DND-41 (cell line): Measurements from ENCODE around the gene SLC35E2B.

ENCODE experiments used
- ATAC-seq: fragments of 200-7000 bp; cut with Tn5 transposase; 3 replicates; pipeline ENCODE4 v1.9.1; 2021; ENCODE audit warnings: low read depth; ENCODE audit not compliant: insufficient read depth
- DNase-seq: peaks from one replicate; pipeline ENCODE4 v3.0.0-alpha.2; 2020
- H2AFZ ChIP-seq: 2 replicates; pipeline ENCODE4 v1.6.0; 2012; ENCODE audit warnings: low read depth, low read length
- H3K27ac ChIP-seq: 2 replicates; pipeline ENCODE4 v1.5.1; 2012; ENCODE audit warnings: low read length, inconsistent platforms
- H3K27me3 ChIP-seq: fragments of 200-600 bp; sonication (generic); 2 replicates; pipeline ENCODE4 v1.6.0; 2012; ENCODE audit warnings: low read length, mild to moderate bottlenecking, inconsistent platforms; ENCODE audit not compliant: insufficient read depth, poor library complexity
- H3K36me3 ChIP-seq: 2 replicates; pipeline ENCODE4 v1.5.1; 2012; ENCODE audit warnings: low read length, inconsistent platforms; ENCODE audit not compliant: insufficient read depth
- H3K4me1 ChIP-seq: 2 replicates; pipeline ENCODE4 v1.5.1; 2012; ENCODE audit warnings: mild to moderate bottlenecking, low read length; ENCODE audit not compliant: insufficient read depth
- H3K4me2 ChIP-seq: 2 replicates; pipeline ENCODE4 v1.6.0; 2012; ENCODE audit warnings: mild to moderate bottlenecking, moderate library complexity, low read length, inconsistent platforms; ENCODE audit not compliant: insufficient read depth
- H3K4me3 ChIP-seq, 2 experiments: fragments of 200-600 bp in 1 of 2; shearing (Covaris generic) in 1 of 2; 2 replicates each; pipeline ENCODE4 v1.5.1; 2012 to 2016; ENCODE audit warnings: inconsistent platforms in 2 of 2, low read length in 2 of 2, mild to moderate bottlenecking in 2 of 2, low read depth in 1 of 2, moderate library complexity in 1 of 2
- H3K79me2 ChIP-seq: 2 replicates; pipeline ENCODE4 v1.6.0; 2012; ENCODE audit warnings: low read length, inconsistent platforms; ENCODE audit not compliant: insufficient read depth
- H3K9ac ChIP-seq: 2 replicates; pipeline ENCODE4 v1.6.0; 2012; ENCODE audit warnings: low read depth, mild to moderate bottlenecking, inconsistent platforms, low read length, moderate library complexity
- H3K9me3 ChIP-seq: 2 replicates; pipeline ENCODE4 v1.5.1; 2012; ENCODE audit warnings: low read length, moderate library complexity, mild to moderate bottlenecking, inconsistent platforms; ENCODE audit not compliant: insufficient read depth, severe bottlenecking
- H4K20me1 ChIP-seq: 2 replicates; pipeline ENCODE4 v1.6.0; 2012; ENCODE audit warnings: low read length; ENCODE audit not compliant: insufficient read depth
- CTCF ChIP-seq: IDR thresholded peaks from 2 replicates; pipeline ENCODE4 v1.5.1; 2012; ENCODE audit warnings: borderline replicate concordance, low read length, moderate library complexity, mild to moderate bottlenecking; ENCODE audit not compliant: poor library complexity, severe bottlenecking; ENCODE audit errors: extremely low read depth
- EZH2 ChIP-seq: IDR thresholded peaks from 3 replicates; pipeline ENCODE4 v1.6.1; 2012; ENCODE audit warnings: borderline replicate concordance, low read depth, mild to moderate bottlenecking, moderate library complexity, low read length, inconsistent platforms; ENCODE audit not compliant: severe bottlenecking

Gene SLC35E2B

GRCh38 chr1:1623181-1623630, 69.4 kb downstream of the SLC35E2B start:
- H3K9me3 ChIP-seq = no peaks in the 10 kb centered on the region
- no peak overlapping the region for H3K4me3 ChIP-seq
- no peak overlapping the region for H2AFZ ChIP-seq
- peaks cover 6% of the 10 kb centered on the region; the same call in 1 of the 2 replicates for H3K36me3 ChIP-seq
- H3K4me2 ChIP-seq = no peak overlapping the region
- ATAC-seq (no peak), DNase-seq (no peak)
- no peak overlapping the region for H3K9ac ChIP-seq
- H3K27ac ChIP-seq = no peak overlapping the region
- H4K20me1 ChIP-seq = peaks cover 4% of the 10 kb centered on the region
- no peaks in the 10 kb centered on the region for H3K27me3 ChIP-seq
- H3K79me2 ChIP-seq = no peaks in the 10 kb centered on the region
- TF ChIP-seq CTCF = no peak
- no peak for TF ChIP-seq EZH2
- H3K4me1 ChIP-seq = 0 out of 2 replicates have a peak, but pooled peaks cover 2% of the 10 kb centered on the region

GRCh38 chr1:1622788-1623094, 69.9 kb downstream of the SLC35E2B start:
- peaks cover 2% of the 10 kb centered on the region; the same call in 1 of the 2 replicates for H3K79me2 ChIP-seq
- H3K9me3 ChIP-seq = no peaks in the 10 kb centered on the region
- ATAC-seq (no peak), DNase-seq (no peak)
- no peak overlapping the region for H3K9ac ChIP-seq
- H3K4me2 ChIP-seq = no peak overlapping the region
- H3K36me3 ChIP-seq = peaks cover 11% of the 10 kb centered on the region
- H3K4me1 ChIP-seq = 0 out of 2 replicates have a peak, but pooled peaks cover 6% of the 10 kb centered on the region
- H3K4me3 ChIP-seq = no peak overlapping the region
- peaks cover 9% of the 10 kb centered on the region; the same call in 1 of the 2 replicates for H4K20me1 ChIP-seq
- TF ChIP-seq CTCF (no peak), EZH2 (no peak)
- H2AFZ ChIP-seq = no peak overlapping the region
- no peaks in the 10 kb centered on the region for H3K27me3 ChIP-seq
- no peak overlapping the region for H3K27ac ChIP-seq

GRCh38 chr1:1622010-1622787, 70.4 kb downstream of the SLC35E2B start:
- Histone ChIP-seq H3K79me2 (peaks cover 2% of the 10 kb centered on the region; the same call in 1 of the 2 replicates), H3K9ac (no peak overlapping the region), H3K4me2 (no peak overlapping the region), H3K9me3 (no peaks in the 10 kb centered on the region), H4K20me1 (peaks cover 12% of the 10 kb centered on the region; the same call in 1 of the 2 replicates), H3K27ac (no peak overlapping the region), H3K27me3 (no peaks in the 10 kb centered on the region), H2AFZ (no peak overlapping the region), H3K4me3 (no peak overlapping the region), H3K4me1 (peaks cover 12% of the 10 kb centered on the region), H3K36me3 (peaks cover 16% of the 10 kb centered on the region)
- TF ChIP-seq EZH2 (no peak), CTCF (no peak)
- ATAC-seq (no peak), DNase-seq (no peak)
